Measurements from ENCODE around the gene DPCD. TPM values are rescaled to one million over a fixed set of nuclear protein-coding genes. Genes with fewer than 3 reads are reported as not detected.

DPCD gene
- total and polyA plus RNA-seq, 2 donors (not counting 3 experiments of a cell fraction or from before 2014, with no cell fraction given) = 25.3 to 39.3 TPM

GRCh38 chr10:101615525-101616116 lies 27.5 kb downstream of the DPCD start:
- intact Hi-C loops (cut with micrococcal nuclease) (no loop called here), dilution Hi-C loops (cut with MboI; ENCODE audit: extremely low pct_ligation_motif_present, low sequenced_read_pairs) (no loop called here)
- no peak overlapping the region for H3K4me2 ChIP-seq (ENCODE audit: insufficient read depth, low read length)
- no peaks in the 10 kb centered on the region for H3K4me1 ChIP-seq (ENCODE audit: control insufficient read depth, extremely low read depth, insufficient read depth, low read length)
- DNase-seq (ENCODE audit: low read depth, low spot score) (no peak), FAIRE-seq (no peak)
- TF ChIP-seq POLR2AphosphoS5 (IDR thresholded peaks at IDR 0.05; ENCODE audit: insufficient read depth, low read depth, low read length) = no peak
- TF ChIP-seq CTCF (IDR thresholded peaks at IDR 0.05; ENCODE audit: extremely low read depth in 1 of 2, insufficient read depth in 1 of 2, low read depth in 1 of 2, low read length in 2 of 2) = no peak
- no peak for TF ChIP-seq MAX (IDR thresholded peaks at IDR 0.05; ENCODE audit: insufficient read depth, insufficient read length)
- no peak for TF ChIP-seq JUN (IDR thresholded peaks at IDR 0.05; ENCODE audit: borderline replicate concordance, insufficient read depth, insufficient read length, low read depth)
- TF ChIP-seq GATA2 (IDR thresholded peaks at IDR 0.05; ENCODE audit: insufficient read depth, insufficient read length, low read depth, low read length) = no peak
- no peak for TF ChIP-seq POLR2A (IDR thresholded peaks at IDR 0.05; ENCODE audit: low read depth, low read length)
- TF ChIP-seq EZH2 (IDR thresholded peaks at IDR 0.05; ENCODE audit: borderline replicate concordance, low read depth, low read length, severe bottlenecking) = no peak
- TF ChIP-seq FOS (IDR thresholded peaks at IDR 0.05; ENCODE audit: borderline replicate concordance, insufficient read depth, low read length) = no peak
- TF ChIP-seq MYC (IDR thresholded peaks at IDR 0.05; ENCODE audit: low read depth, low read length) = no peak
- no peaks in the 10 kb centered on the region for H4K20me1 ChIP-seq (replicated peaks; ENCODE audit: control insufficient read depth, extremely low read depth, insufficient read depth, low read length)
- CTCF ChIA-PET = interaction anchor here (0.8 to 2.1 kb wide), 3 partner anchors 11 to 166 kb away, joined by 3 to 19 read pairs (median 4); no protein-coding TSS in a partner anchor
- H3K27me3 ChIP-seq (ENCODE audit: control insufficient read depth in 2 of 2, insufficient read depth in 2 of 2, low read length in 2 of 2) = no peaks in the 10 kb centered on the region
- H3K79me2 ChIP-seq (ENCODE audit: control insufficient read depth, insufficient read depth, low read length) = no peaks in the 10 kb centered on the region
- H3K27ac ChIP-seq (ENCODE audit: insufficient read depth, low read depth, low read length) = no peak overlapping the region
- no peaks in the 10 kb centered on the region for H3K9me3 ChIP-seq (replicated peaks; ENCODE audit: control insufficient read depth, insufficient read depth, low read length)
- no TSS peak for BruUV-seq (replicated peaks)
- H3K36me3 ChIP-seq (ENCODE audit: control insufficient read depth in 2 of 2, extremely low read depth in 1 of 2, insufficient read depth in 2 of 2, low read length in 2 of 2) = peaks cover 0 to 11% of the 10 kb centered on the region in 2 experiments
- H3K4me3 ChIP-seq (replicated peaks in 1 of 3; ENCODE audit: insufficient read depth in 1 of 3, low read depth in 1 of 3, low read length in 3 of 3) = no peak overlapping the region
- H3K9me1 ChIP-seq (replicated peaks; ENCODE audit: control insufficient read depth, extremely low read depth, insufficient read depth, low read length) = no peaks in the 10 kb centered on the region
- POLR2A ChIA-PET = no interaction called here
- H3K9ac ChIP-seq (replicated peaks; ENCODE audit: extremely low read depth, insufficient read depth, low read length) = no peak overlapping the region
- no peak overlapping the region for H2AFZ ChIP-seq (ENCODE audit: low read depth, low read length)

Data from endothelial cell of umbilical vein (primary cell).